Measurements from ENCODE around the gene JAML.

JAML gene

DNA sequence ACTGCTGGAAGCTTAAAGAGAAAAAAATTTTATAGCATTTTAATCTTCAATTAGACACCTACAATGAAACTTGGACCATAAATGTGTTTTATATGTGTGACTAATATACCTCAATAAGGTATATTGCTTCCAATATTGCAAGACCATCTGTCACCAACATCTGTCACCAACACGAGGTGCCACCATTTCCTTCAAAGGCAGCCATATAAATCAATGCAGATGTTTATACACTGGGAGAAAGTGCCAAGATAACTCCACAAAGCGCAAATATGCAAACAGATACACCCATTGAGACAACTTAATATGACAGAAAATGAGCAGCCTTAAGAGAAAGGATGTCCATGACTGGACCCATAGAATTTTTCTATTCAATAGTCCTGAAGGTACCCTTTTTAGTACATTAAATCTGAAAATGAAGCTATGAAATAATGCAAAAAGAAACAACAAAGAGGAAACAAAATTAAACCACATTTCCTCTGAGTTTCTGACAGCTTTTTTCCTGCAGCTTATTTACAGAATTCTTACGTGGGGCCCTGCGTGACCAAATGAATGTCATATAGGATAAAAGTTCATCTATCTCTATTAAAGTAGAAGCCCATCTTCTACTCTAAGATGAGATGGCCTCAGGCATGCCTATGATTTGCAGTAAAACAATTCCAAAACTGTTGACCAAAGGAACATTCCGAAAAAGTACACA lies 14.8 kb upstream of the JAML start:
- no peak for DNase-seq (ENCODE audit: low spot score)

DNA sequence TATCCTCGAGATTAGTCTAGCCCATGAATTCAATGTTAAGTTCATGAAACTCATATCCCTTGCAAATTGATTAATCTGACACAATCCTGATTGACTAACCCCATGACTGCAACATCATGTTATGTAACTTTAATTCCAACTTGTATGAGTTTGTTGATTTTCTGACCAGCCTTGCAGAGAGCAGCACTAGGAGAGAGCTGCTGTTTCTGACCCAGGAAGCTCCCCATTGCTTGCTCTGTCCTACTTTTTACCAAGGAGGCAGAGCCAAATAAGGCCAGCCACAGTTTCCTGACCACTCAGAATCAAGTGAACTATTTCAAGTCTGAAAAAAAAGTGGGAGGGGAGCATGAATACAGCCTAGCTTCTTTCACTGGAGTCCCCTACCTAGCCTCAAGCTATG lies 14.1 kb upstream of the JAML start:
- DNase-seq (ENCODE audit: low spot score), result no peak

DNA sequence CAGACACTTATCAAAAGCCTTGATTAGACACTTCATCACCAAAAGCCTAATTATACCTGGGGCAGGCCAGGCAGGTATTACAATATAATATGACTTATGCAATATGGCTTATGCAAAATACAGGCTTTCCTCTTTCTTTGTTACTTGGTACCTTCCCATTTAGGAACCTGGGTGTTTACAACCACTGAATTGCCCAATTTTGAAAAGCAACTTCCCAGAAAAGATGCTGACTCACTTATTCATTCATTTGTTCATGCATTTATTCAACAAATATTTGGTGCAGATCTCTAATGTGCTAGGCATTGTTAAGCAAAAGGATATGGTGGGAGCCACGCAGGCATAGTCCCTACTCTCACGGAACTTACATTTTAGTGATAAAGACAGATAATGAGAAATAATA lies 13.6 kb upstream of the JAML start:
- no peak for DNase-seq (ENCODE audit: low spot score)

DNA sequence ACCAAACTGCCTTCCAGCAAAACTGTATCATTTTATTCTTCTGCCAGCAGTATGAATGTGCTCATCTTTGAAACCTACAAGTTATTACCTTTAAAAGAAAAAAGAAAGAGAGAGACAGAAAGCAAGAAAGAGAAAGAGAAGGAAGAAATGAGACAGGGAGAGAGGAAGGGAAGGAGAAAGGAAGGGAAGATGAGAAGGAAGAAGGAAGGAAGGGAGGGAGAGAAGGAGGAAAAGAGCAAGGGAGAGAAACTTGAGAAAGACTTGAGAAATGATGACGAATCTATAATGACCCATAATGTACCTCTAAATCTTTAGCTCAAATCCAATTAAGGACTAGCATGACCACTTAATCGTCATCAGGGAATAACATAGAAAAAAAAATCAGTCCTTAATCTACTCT lies 11.4 kb upstream of the JAML start:
- DNase-seq (ENCODE audit: low spot score), result no peak

DNA sequence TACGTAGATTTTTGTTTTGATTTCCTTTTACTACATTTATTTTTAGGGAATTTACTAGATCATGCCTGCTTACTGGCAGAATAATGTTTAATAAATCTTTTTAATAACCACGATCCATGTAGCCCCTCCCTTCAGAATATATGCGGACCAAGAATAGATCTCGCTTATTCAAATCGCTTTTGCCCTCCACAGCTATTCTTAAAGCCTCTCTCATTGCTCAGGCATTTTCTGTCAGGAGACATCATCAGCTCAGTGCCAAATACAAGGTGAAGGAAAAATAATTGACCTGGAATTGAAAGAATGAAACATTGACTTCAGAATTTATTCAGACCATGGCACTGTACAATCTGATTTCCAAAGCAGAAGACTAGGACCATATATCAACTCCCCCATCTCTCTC lies 10.0 kb upstream of the JAML start:
- no peak for DNase-seq (ENCODE audit: low spot score)

DNA sequence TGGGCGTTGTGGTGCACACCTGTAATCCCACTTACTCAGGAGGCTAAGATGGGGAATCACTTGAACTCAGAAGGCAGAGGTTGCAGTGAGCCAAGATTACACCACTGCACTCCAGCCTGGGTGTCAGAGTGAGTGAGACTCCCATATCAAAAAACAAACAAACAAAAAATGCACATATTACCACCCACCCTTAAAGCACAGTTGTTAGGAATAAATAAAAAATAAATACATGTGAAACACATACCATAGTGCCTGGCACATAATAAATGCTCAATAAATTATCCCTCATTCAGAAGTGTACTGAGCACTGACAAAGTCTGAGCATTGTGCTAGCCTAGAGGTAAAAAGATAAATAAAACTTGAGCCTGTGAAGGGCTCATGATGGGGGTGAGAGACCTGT lies 9.0 kb upstream of the JAML start:
- DNase-seq (ENCODE audit: low spot score), result no peak

DNA sequence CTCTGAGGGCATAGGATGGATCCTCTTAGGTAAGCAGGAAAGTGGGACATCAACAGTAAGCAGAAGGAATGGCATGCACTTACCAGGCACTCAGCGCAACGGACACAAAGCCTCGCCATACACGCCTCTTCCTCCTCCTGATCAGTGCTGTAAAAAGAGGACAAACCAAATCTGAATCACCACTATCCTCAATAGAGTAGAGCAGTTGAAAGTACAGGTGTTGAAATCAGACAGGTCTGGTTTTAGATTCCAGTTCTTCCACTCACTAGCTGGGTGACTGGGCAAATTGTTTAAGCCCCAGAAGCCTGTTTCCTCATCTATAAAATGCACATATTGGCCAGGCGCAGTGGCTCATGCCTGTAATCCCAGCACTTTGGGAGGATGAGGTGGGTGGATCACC lies 8.6 kb upstream of the JAML start:
- DNase-seq (ENCODE audit: low spot score), result no peak

DNA sequence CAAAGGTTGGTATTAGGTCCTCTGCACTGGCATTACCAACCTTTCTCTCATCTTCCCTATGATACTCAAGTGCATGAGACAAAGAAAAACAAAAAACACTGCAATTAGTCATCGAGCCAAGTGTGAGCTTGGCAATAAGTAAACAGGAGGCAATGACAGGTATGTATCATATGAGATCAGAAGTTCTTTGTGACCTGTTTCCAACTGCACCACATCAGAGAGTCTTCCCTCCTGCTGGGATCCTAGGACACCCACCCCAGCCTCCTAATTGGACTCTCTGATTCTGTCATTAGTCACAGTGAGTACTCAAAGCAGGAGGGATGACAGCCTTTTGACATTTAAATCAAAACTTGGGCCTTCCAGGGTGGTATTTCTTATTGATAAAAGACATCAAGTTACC lies 7.8 kb upstream of the JAML start:
- DNase-seq (ENCODE audit: low spot score), result no peak

DNA sequence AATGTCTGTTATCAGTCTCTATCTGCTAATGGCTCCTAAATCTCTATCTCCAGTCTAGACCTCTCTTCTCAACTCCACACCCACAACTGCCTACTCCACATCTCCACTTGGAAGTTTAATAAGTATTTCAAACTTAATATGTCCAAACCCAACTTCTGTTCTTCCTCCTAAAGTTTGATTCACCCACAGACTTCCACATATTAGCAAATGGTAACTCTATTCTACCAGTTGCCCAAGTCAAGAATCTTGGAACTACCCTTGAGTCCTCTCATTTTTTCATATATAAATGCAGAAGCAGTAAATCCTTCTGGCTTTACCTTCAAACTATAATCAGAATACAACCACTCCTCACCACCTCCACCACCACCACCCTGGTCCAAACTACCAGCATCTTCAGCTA lies 6.7 kb upstream of the JAML start:
- no peak for DNase-seq (ENCODE audit: low spot score)

DNA sequence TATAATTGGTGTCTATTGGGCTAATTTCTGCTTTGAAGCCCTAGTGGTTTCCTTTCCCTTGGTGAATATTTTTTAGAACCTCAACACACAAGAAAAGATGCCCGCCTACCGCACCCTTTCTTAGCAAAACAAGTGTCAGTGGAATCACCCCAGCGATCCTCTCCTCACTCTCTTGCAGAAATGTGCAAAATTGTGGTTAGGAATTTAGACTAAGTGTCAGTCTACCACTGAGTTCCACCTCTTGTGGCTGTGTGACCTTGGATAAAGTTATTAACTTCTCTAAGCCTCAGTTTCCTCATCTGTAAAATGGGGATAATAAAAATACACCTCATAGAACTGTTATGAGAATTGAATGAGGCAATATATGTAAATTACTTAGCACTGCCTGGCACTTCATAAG lies 5.3 kb upstream of the JAML start:
- DNase-seq (ENCODE audit: low spot score), result no peak

DNA sequence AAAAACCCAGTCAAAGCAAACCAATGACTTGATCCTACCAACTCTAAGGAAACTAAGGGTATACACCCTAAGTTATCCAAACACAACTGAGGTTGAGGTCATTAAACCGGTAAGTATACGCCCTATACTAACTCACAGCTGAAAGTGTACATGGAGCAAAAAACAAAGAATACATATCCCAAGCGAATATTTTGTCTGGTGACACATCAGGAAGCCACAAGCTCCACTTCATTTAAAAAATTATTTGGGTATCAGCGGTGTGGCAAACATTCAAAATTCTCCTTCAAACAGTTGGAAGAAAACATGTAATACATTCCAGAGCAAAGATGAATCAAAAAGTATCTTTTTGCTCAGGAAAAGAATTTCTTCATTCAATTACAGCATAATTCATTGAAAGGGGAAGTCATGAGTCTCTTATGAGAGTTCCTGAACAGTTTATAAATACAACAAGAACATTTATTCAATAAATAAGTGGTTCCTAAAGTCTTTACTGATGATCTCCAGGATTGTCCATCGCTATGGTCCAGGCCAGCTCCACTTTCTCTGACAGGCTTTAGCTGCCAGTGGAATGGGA lies 4.5 kb upstream of the JAML start:
- DNase-seq (ENCODE audit: low spot score), result no peak

DNA sequence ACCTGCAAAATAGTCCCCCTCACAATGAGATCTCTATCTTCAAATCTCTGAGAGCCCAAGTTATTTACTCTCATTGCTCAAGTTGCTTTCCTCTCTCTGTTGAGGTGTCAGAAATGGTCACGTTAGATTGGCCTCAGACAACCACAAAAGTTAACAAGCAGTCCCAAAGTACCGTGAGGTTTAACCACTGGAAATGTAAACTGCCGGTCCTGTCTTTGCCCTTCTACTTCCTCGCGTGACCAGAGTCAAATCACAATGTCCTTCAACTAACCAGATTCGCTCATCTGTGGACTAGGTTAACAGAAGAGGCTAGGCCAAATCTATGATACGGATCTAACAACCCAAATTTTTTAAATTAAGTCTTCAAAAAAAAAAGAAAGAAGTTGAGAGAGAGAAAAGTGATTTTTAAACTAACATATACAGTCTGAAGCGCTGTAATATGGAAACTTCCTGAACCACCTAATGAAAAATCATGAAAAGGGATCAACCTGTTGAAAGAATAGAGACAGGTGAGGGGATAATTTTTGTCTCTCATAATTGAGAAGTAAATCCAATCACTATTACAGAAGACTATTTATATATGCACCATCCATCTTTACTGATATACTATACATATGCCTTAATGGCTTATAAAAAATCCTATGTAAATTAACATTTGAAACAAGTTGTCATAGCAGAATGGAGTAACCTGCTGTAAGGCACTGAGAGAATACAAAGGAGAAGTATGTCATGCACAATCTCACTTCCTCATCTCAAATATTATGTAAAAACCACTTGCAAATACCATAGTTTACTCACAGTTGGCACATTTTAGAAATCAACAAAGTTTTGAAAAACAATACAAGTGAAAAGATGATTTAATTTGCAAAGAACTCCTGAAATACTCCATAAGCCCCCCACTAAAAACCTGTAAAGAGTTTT lies 3.3 kb upstream of the JAML start:
- no peak for DNase-seq (ENCODE audit: low spot score)

DNA sequence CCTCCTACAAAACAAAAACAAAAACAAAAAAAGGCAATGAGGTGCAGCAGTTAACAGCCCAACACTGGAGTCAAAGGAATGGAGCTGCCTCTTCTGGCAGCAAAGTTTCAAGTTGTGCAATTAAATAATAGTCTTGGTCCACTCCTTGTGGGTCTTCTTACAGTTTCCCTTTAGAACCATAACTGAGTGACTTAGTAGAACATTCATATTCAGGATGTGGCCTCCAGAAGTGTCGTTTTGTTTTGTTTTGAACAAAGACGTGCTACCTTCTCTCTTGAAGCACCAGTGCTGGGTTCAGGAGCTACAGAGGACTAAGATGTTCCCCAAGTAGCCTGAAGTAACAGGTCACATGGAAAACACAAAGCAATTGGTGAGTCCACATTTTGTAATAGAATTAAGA lies 2.0 kb upstream of the JAML start:
- DNase-seq (ENCODE audit: low spot score), result no peak

DNA sequence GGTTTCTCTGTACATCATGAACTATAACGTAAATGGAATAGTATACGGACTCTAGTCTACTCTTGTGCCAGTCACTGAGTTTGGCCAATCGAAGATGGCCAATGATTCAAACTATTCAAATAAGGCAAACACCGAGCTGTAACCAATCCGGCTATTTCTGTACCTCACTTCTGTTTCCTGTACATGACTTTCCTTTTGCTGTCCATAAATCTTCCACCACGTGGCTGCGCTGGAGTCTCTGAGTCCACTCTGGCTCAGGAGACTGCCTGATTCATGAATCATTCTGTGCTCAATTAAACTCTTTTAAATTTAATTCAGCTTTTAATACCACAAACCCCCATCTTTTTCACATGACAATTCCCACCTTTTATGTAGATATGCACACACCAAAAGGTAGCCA lies 1.5 kb upstream of the JAML start:
- no peak for DNase-seq (ENCODE audit: low spot score)

DNA sequence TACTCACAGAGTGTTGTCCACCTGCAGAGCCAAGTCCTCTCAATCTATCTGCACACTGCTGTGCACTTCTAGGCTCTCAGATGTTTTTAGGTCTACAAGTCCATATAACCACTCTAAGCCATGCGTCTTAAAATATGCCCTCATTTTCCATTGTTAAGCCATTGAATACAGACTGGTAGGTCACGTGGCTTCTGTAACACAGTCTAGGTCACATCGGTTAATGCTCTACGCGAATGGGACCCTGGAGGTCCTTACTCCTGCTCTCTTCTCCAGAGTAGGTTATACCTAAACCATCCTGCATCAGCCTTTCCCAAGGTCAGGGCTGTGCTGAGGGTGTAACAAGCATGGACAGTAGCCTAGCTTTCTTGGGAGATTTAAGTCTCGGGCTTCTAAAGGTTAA lies 819 bp downstream of the JAML start:
- DNase-seq (ENCODE audit: low spot score), result no peak

DNA sequence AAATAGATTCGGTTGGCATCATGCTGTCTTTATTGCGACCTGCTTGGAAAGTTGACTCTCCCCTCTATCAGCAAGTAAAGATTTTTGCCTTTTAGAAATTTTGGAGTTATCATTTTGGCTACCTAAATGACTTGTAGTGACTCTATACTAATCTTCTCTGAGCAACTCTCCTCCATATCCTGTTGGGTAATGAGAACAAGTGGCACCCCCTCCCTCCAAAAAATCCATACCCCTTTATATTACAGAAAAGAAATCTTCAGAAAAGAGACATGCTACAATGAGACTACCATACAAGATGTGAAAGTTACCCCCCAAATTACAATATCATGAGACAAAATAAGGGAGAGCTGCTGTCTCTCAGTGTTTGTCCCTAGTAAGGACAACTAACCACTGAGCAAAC lies 1.2 kb downstream of the JAML start:
- DNase-seq (ENCODE audit: low spot score), result no peak

DNA sequence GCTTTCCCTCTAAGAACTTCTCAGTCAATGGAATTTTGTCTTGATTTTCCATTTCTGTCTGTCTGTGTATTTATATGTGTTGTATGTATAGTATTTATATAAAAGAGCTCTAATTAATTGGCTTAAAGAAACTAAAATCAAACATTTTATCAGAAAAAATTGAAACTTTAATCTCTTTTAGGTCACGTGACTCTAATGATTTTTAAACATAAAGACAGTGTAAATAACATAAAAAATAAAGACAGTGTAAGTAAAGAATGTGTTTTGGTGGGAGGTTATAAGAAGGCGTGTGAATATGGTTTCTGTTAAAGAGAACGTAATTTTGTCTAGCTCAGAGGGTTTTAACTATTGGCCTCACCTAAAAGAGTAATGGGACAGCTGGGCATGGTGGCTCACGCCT lies 2.4 kb downstream of the JAML start:
- no peak for DNase-seq (ENCODE audit: low spot score)

DNA sequence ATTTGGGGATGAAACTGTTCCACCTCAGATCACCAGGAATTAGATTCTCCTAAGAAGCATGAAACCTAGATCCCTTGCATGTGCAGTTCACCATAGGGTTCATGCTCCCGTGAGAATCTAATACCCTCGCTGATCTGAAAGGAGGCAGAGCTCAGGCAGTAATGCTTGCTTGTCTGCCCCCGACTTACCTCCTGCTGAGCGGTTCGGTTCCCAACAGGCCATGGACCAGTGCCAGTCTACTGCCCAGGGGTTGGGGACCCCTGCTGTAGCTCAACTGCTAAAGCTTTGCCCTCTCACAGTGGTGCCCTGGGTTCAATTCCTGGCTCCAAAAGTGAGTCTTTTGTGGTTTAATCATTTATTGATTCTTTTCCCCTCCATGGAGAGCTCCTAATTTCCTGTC lies 3.4 kb downstream of the JAML start:
- no peak for DNase-seq (ENCODE audit: low spot score)

DNA sequence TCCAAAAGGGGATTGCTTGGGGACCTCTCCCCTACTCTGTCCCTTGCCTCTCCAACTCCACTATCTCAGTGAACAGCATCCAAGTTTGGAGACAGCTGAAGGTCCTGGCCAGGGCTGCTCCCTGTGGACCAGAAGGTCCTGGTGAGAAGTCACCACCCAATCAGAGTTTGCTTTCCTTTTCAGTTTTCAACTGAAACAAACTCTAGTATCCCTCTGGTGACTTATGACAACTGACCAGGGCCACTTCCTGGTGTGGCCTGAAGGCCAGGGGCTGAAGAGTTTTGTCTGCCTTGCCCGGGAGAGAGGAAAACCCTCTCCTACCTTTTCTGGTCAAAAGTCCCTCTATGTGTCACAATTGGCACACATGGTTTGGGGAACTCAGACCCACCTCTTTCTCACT lies 5.1 kb downstream of the JAML start:
- no peak for DNase-seq (ENCODE audit: low spot score)

DNA sequence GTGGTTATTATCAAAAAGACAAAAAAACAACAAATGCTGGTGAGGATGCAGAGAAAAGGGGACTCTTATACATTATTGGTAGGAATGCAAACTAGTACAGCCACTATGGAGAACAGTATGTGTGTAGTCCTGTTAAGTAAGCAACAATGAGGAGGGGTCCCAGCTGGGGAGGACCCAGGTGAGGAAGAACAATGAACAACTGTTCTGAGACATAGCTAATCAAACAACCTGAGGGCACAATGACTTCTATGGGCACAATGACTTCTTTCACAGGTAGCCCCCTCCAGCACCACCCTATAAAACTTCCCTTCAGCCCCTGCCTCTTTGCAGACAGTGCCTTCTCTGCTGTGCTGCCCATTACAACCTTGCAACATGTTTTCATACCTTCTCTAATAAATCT lies 5.6 kb downstream of the JAML start:
- no peak for DNase-seq (ENCODE audit: low spot score)

DNA sequence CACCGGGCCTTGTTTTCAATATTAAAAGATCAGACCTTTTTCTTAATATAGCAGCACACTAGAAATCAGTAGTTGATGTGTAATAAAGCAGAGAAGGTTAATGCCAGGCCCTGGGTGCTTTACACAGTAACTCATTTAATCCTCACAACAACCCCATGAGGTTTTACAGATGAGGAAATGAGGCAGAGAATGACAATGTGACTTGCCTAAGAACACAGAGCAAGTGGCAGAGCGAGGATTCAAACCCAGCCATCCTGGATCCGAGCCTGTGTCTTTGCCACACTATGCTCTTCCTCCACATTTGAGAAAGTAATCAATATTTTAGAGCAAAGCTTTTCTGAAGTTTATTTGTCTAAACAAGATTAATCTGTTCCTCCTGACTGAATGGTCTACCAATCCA lies 7.2 kb downstream of the JAML start:
- no peak for DNase-seq (ENCODE audit: low spot score)

DNA sequence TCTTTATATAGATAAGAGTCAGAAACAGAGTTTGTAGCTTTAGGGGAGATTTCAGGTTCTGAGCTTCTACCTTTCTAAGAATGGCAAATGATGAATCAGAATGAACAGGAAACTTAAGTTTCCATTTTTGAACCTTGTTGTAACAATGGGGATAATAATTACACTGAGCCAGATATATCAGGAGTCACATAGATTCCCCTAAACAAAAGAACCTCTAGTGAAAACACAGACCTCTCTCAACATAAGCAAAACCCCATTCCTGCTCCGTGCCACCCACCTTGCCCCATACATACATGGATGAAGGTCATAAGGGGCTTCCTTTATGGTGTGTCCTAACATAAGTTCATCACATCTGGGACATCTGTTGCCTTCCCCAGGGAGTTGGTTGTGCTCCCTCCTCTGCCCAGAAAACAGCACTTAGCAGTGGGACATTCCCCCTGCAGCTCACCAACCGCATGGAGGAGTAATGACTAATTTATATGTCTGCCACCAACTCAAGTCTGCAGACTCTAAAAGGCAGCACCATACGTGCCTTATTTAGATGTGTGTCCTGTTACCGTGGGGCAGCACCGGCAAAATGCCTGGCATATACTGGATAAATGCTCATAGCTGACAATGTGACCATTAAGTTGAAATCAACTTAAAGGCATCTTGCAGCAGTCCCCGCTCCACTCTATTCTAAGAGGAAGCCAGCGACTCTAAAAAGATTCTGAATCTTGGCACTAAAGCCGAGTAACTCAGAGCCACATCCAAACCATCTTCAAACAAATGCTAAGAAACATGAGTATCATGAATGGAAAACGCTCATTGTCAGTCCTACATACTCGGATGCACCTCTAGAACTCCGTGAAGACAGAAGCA lies 8.0 kb downstream of the JAML start:
- no peak for DNase-seq (ENCODE audit: low spot score)

DNA sequence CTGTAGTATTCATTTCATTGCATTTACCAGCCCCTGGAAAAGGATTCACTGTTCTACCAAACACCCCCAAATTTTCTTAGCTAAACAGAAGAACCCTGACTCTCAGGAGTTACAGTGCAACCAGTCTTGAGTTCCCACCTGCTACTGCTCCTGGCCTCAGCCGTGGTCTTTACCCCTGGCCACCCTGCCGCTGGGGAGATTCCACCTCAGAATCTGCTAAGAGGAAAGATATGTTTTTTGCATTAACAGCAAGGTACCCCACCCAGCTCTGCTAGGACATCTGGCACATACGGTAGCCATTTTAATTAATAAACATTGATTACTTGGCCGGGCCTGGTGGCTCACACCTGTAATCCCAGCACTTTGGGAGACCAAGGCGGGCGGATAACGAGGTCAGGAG lies 9.0 kb downstream of the JAML start:
- no peak for DNase-seq (ENCODE audit: low spot score)
